ENCODE measurements around the gene GATAD2A.

The GATAD2A gene

DNA sequence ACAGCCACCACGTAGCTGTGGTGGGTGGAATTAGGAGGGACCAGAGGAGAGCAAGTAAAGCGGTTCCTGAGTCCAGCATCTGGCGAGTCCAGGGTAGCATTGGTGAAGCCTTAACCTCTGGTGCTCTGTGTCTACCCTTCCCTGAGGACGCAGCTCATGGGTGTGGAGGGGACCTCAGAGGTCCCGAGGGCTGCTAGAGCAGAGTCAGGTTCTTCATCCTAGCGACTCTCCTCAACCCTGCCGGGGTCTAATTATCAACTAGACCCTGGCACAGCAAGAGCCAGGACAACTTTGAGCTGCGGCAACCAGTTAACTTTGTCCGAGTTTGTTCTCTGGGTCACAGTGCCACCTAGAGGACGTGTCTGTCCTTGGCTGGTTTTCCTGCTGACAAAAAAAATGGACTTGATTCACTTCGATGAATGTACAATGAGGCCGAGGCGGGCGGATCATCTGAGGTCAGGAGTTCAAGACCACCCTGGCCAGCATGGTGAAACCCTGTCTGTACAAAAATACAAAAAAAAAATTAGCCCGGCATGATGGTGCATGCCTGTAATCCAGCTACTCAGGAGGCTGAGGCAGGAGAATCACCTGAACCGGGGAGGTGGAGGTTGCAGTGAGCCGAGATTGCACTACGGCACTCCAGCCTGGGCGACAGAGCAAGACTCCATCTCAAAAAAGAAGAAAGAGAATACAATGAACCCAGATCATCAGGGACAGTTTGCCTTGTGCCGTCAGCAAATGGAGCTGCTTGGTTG lies 84.9 kb downstream of the GATAD2A start:
- DNase-seq, result peak; percentile 81

DNA sequence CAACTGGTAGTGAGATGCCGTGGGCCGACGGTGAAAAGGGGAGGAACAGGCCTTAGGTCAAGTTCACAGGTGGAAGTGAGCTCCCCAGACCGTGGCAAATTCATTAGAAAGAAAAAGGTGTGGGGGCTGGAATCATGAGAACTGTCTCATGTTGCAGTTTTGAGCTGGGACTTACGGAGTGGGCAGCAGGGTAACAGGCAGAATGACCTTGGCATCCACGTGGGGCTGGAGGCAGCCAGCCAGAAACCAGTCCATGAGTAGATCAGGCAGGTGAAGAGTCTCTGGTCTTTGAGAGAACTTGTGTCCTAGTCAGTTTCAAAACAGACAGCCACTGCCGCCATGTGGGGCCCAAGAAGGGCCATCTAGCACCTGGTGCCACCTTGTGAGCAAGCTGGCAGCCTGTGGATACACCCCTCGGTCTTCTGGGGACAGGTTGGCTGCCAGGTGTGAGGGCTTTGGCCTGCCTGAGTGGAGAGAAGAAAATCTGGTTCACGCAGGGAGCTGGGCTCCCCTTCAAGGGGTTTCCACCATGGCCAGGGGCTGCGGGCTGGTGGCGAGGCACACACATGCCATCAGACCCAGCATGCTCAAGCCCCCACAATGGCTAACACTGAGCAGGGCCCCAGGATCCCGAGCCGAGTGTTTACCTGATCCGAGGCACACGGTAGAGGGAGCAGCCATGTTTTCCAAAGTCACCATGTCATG lies 86.0 kb downstream of the GATAD2A start:
- DNase-seq, result no peak

- no peak for DNase-seq
These were observed 86.6 kb downstream of the GATAD2A start for GRCh38 chr19:19492026-19492610.

GRCh38 chr19:19493841-19494546 lies 88.5 kb downstream of the GATAD2A start:
- no peak for DNase-seq

- DNase-seq, result no peak
These were observed 90.4 kb downstream of the GATAD2A start for GRCh38 chr19:19495614-19496603.

- no peak for DNase-seq
These were observed 92.9 kb downstream of the GATAD2A start for GRCh38 chr19:19498255-19498991.

DNA sequence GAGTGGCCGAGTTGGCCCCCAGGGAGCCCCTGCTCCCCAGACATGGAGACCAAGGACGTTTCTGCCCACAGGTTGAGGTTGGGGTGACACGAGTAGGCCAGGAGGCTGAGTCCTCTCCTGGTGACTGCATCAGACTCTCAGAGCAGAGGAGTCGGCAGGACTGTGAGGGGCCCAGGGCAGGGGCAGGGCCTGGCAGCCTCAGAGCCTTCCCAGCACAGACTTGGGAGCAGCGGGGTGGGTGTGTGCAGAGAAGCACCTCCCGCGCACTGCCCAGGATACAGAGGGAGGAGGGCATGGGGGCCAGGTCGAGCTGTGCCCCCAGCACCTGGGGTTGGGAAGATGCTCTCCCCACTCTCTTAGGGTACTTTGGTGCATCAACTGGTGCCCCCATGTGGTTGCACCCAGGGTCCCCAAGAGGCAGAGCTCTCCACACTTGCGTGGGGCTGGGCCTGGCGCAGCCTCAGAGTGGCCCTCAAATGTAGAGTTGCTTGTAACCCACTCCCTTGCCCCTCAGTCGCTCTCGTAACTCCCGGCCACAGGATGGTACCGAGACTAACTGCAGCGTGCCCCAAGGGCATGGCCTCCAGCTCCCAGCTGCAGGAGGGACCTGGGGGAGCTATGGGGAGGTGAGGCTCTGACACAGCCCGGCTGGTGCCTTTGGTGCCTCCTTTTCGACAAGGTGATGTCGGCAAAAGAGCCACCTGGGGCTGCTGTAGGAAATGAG lies 94.0 kb downstream of the GATAD2A start:
- no peak for DNase-seq

DNA sequence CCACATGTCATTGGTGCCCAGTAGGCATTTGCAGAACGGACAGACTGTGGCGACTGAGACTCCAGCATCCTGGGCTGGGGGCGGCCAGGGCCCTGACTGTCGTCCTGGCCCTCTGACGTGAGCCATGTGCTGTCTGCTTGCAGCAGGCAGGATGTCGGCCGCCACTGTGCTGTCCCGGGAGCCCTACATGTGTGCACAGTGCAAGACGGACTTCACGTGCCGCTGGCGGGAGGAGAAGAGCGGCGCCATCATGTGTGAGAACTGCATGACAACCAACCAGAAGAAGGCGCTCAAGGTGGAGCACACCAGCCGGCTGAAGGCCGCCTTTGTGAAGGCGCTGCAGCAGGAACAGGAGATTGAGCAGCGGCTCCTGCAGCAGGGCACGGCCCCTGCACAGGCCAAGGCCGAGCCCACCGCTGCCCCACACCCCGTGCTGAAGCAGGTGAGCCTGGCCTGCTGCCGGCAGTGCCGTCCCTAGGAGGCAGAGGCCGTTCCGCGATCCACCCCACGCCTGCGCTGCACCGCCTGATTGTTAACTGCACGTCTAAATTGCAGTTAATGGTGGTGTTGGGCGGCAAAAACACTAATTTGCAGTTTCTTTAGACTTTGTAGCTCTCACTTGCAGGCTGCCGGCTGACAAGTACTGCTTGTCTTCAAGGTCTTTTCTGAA lies 95.6 kb downstream of the GATAD2A start:
- DNase-seq, result no peak

DNA sequence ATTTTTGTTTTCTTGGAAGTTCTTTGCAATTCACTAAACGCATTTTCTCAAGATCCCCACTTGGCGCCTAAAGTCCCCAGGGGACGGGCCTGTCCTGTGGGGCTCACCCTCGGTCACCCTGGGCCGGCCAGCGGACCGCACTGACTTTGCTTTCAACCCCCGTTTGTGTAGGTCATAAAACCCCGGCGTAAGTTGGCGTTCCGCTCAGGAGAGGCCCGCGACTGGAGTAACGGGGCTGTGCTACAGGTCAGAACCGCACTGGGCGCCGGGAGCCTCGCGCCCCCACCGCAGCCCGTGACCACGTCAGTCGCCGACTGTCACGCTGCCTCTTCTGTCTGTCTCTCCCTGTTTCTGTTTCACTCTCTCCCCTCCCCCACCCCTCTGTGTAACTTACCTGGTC lies 96.3 kb downstream of the GATAD2A start:
- DNase-seq, result no peak

DNA sequence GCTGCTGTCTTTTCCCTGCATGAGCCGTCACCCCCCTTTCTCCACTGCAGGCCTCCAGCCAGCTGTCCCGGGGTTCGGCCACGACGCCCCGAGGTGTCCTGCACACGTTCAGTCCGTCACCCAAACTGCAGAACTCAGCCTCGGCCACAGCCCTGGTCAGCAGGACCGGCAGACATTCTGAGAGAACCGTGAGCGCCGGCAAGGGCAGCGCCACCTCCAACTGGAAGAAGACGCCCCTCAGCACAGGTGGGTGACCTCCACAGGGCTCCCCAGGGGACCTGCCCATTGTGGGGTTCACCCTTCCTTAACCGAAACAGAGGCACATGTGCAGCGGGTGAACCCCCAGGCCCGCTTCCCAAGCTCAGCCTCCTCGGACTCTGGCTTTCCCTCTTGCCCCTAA lies 96.8 kb downstream of the GATAD2A start:
- DNase-seq, result no peak

DNA sequence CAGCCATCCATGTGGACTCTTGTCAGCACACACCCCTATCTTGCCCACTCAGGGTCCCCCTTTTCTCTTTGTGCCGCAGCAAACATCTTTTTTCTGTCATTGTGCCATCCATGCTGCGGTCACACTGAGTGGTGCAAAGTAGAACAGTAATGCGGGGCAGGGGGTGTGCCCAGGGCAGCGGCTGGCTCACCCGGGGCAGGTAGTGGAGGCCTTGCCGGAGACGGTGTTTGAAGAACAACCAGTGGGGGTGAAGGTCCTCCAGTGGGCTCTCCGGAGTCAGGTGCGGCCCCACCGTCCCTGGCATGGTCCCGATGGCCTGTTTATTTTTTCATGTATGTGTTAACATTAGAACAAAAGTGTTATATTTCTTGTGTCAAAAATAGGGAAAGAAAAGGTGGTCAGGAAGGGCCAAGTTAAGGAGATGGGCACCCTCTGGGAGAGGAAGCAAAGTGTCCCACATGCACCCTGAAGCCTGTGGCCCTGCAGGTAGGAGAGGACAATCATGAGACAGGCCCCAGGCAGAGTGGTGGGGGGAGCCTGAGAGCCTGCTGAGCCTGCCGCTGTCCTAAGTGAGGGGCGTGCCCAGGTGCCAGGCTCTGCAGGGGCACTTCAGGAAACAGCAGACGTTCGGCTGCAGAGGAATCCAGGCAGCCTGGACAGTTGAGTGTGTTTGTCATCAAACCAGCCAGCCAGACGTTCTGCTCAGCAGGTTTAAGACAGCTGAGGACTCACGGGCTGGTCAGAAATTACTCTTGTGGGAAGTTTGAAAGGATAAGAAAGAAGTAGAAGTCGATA lies 97.5 kb downstream of the GATAD2A start:
- DNase-seq, result no peak

DNA sequence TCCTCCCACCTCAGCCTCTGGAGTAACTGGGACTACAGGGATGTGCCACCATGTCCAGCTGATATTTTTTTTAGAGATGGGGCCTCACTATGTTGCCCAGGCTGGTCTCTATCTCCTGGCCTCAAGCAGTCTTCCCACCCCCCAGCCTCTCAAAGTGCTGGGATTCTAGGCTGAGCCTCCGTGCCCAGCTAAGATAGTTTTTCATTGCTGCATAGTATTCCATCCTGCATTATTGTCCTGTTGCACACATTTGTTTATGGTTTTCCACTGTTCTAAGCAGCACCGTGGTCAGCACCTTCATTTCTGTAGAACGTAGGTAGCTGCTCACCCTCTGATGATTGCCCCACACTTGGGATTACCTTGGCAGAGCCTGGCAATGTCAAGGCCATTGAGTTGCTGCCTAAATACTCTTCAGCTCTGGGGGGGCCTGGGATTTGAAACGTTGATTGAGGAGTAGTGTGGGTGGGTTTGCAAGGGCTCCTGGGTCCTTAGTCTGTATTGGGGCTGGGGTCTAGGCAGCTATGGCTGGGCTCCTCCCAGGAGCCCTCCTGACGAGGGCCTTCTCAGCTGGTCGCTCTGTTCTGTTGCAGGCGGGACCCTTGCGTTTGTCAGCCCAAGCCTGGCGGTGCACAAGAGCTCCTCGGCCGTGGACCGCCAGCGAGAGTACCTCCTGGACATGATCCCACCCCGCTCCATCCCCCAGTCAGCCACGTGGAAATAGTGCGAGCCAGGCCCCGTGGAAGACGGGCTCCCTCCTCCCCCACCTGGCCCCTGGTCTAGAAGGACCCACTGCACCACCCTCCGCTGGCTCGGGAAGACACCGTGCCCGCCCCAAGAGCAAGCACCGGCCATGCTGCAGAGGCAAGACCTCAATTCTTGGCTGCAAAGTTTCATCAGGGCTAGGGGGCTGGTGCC lies 99.5 kb downstream of the GATAD2A start:
- DNase-seq, result no peak

DNA sequence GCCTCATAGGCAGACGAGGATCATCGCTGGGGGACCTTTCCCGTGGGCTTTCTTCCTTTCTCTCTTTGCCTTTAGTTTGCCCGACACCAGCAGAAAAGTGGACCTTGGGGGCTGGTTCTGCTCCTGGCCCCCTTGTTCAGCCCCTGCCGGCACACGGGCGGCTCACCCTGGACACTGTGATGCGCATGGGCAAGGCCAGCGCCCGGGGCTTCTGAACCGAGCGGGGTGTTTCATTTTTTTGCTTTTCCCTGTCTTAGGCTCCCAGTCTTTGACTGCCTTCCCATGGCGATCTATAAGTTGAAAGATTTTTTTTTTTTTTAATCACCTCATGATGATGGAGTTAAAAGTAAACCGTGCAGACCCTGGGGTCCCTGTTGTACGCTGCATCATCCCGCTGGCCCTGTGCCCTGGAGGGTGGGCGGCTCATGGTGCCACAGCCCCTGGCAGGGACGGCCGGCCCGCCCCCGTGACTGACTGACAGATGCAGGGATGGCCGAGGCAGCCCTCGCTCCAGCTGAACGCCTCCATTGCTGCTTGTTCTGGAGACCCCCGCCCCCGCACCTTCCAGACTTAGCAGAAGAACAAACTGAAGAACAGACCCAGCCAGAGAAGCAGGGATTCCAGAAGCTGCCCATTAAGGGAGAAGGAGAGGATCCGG lies 100.3 kb downstream of the GATAD2A start:
- DNase-seq, result no peak

- no peak for DNase-seq
These were observed 101.1 kb downstream of the GATAD2A start for GRCh38 chr19:19506592-19506991.

DNA sequence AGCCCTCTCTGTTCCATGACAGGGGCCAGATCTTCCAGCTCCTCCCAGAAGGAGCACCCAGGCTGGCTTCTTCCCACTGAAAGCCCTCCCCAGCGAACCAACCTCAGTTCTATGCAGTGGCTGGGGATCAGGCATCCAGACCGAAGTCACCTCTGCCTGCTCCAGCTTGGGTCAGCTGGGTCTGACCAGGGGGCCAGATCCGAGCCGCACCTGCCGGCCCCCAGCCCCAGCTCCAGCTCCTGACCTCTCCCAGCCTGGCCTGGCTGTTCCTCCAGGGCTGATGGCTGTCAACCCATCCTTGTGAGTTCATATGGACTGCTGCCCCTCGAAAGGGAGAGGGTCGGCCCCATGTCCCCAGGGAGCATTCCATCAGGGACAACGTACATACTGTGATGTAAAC lies 101.9 kb downstream of the GATAD2A start:
- DNase-seq, result no peak

- no peak for DNase-seq
These were observed 102.7 kb downstream of the GATAD2A start for GRCh38 chr19:19508217-19508616.

GRCh38 chr19:19510432-19510831 lies 105.0 kb downstream of the GATAD2A start:
- no peak for DNase-seq

- no peak for DNase-seq
These were observed 108.2 kb downstream of the GATAD2A start for GRCh38 chr19:19513682-19514081.
